OCI-LY7 (cell line): Measurements from ENCODE around the gene TSNAX. TPM values are rescaled to one million over a fixed set of nuclear protein-coding genes. Genes with fewer than 3 reads are reported as not detected.

ENCODE experiments used
- BruUV-seq: library from RNA; stranded (reverse); fragments of 400-500 nt; replicated peaks from 2 replicates; lab custom pipeline; 2021; lab: Mats Ljungman, UMichigan
- CTCF ChIA-PET: fragments of 300-600 bp; sonication (Branson Sonifier 250); formaldehyde crosslinking; loops from one replicate; lab custom pipeline; 2022; ENCODE audit warnings: antibody characterized with exemption; ENCODE audit not compliant: unreplicated experiment; lab: Charles Lee
- POLR2A ChIA-PET: fragments of 300-600 bp; sonication (Branson Sonifier 250); formaldehyde crosslinking; loops from one replicate; lab custom pipeline; 2022; ENCODE audit warnings: antibody characterized with exemption; lab: Charles Lee
- DNase-seq: peaks from one replicate; pipeline ENCODE4 v3.0.0-alpha.2; 2015; ENCODE audit warnings: low spot score
- H2AFZ ChIP-seq: fragments of 200-600 bp; sonication (generic), shearing (Covaris generic); 2 replicates; pipeline ENCODE4 v1.6.1; 2014; ENCODE audit warnings: mild to moderate bottlenecking, antibody characterized with exemption, low read length, moderate library complexity
- H3K27ac ChIP-seq: fragments of 200-600 bp; sonication (generic); 2 replicates; pipeline ENCODE4 v1.5.1; 2014; ENCODE audit warnings: mixed run types, low read depth, mild to moderate bottlenecking, moderate library complexity, low read length, inconsistent platforms; ENCODE audit not compliant: poor library complexity, severe bottlenecking
- H3K36me3 ChIP-seq: fragments of 200-600 bp; sonication (generic); 2 replicates; pipeline ENCODE4 v1.6.1; 2014; ENCODE audit warnings: mild to moderate bottlenecking, antibody characterized with exemption, low read length, moderate library complexity, mixed read lengths; ENCODE audit not compliant: insufficient read depth
- H3K4me1 ChIP-seq: fragments of 200-600 bp; sonication (generic); 2 replicates; pipeline ENCODE4 v1.5.1; 2014; ENCODE audit warnings: mild to moderate bottlenecking, low read length; ENCODE audit not compliant: insufficient read depth, poor library complexity, severe bottlenecking
- H3K4me2 ChIP-seq: fragments of 200-600 bp; sonication (generic); 2 replicates; pipeline ENCODE4 v1.6.1; 2014; ENCODE audit warnings: mild to moderate bottlenecking, low read length
- H3K4me3 ChIP-seq: fragments of 200-600 bp; sonication (generic); 2 replicates; pipeline ENCODE4 v1.5.1; 2014; ENCODE audit warnings: mild to moderate bottlenecking, low read depth, low read length; ENCODE audit not compliant: poor library complexity, severe bottlenecking
- H3K79me2 ChIP-seq: fragments of 200-600 bp; sonication (generic); 2 replicates; pipeline ENCODE4 v1.6.1; 2016; ENCODE audit warnings: low read depth, mild to moderate bottlenecking, low read length, moderate library complexity, mixed read lengths; ENCODE audit not compliant: insufficient read depth
- H3K9me2 ChIP-seq: fragments of 200-600 bp; sonication (generic); 2 replicates; pipeline ENCODE4 v1.6.1; 2016; ENCODE audit warnings: mild to moderate bottlenecking, low read length, mixed read lengths; ENCODE audit not compliant: insufficient read depth
- H3K9me3 ChIP-seq: fragments of 200-600 bp; sonication (generic); 2 replicates; pipeline ENCODE4 v1.6.1; 2014; ENCODE audit warnings: mild to moderate bottlenecking, mixed run types, low read length, mixed read lengths
- H4K20me1 ChIP-seq: fragments of 200-600 bp; sonication (generic); 2 replicates; pipeline ENCODE4 v1.6.1; 2014; ENCODE audit warnings: mild to moderate bottlenecking, antibody characterized with exemption, low read length, moderate library complexity, mixed read lengths; ENCODE audit not compliant: insufficient read depth
- EZH2phosphoT487 ChIP-seq: fragments of 200-600 bp; sonication (generic); IDR thresholded peaks from 2 replicates; pipeline ENCODE4 v1.6.1; 2018; ENCODE audit warnings: low read depth, borderline replicate concordance, mild to moderate bottlenecking, mixed run types, antibody characterized with exemption, low read length, moderate library complexity, mixed read lengths
- intact Hi-C: fragments of 100-400 bp; cut with micrococcal nuclease; formaldehyde crosslinking; loops from one replicate; pipeline ENCODE4 v1.10.0; 2022; ENCODE audit not compliant: unreplicated experiment
- total RNA-seq, 2 experiments: library from RNA; depleted of rRNA in 1 of 2; stranded (reverse); fragments of >200 nt in 1 of 2; shearing (Covaris generic) in 1 of 2; gene quantifications; 2 replicates each; pipeline ENCODE4 v1.2.3, GENCODE V29; 2014 to 2022
- TF ChIP-seq, protein P1 (sequence below): fragments of 200-600 bp; sonication (generic); conservative IDR thresholded peaks from 2 replicates; pipeline ENCODE4 v1.5.1; 2014; ENCODE audit warnings: mild to moderate bottlenecking, antibody characterized with exemption, low read length, moderate library complexity, mixed read lengths

Gene TSNAX
- total RNA-seq, 2 experiments from 2014 or later: 17.8 to 31.3 TPM

DNA sequence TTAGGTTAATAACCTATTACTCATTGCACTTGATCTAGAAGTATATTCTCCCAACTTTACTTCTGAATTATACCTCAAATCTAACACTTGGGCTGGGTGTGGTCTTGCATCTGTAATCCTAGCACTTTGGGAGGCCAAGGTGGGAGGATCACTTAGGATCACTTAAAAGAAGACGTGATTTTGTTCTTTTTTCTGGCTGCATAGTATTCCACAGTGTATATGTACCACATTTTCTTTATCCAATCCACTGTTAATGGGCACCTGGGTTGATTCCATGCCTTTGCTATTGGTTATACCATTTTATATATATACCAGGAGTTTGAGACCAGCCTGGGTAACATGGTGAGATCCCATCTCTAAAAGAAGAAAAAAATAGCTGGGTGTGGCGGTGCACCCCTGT lies 48.5 kb upstream of the TSNAX start:
- POLR2A ChIA-PET: no interaction called here
- Histone ChIP-seq H3K4me1 (no peaks in the 10 kb centered on the region), H2AFZ (no peak overlapping the region), H4K20me1 (no peaks in the 10 kb centered on the region), H3K79me2 (no peaks in the 10 kb centered on the region), H3K9me3 (no peaks in the 10 kb centered on the region), H3K4me2 (no peak overlapping the region), H3K27ac (no peak overlapping the region), H3K4me3 (no peak overlapping the region), H3K9me2 (no peaks in the 10 kb centered on the region), H3K36me3 (no peaks in the 10 kb centered on the region)
- intact Hi-C loops: no loop called here
- BruUV-seq: no TSS peak
- TF ChIP-seq, protein P1, sequence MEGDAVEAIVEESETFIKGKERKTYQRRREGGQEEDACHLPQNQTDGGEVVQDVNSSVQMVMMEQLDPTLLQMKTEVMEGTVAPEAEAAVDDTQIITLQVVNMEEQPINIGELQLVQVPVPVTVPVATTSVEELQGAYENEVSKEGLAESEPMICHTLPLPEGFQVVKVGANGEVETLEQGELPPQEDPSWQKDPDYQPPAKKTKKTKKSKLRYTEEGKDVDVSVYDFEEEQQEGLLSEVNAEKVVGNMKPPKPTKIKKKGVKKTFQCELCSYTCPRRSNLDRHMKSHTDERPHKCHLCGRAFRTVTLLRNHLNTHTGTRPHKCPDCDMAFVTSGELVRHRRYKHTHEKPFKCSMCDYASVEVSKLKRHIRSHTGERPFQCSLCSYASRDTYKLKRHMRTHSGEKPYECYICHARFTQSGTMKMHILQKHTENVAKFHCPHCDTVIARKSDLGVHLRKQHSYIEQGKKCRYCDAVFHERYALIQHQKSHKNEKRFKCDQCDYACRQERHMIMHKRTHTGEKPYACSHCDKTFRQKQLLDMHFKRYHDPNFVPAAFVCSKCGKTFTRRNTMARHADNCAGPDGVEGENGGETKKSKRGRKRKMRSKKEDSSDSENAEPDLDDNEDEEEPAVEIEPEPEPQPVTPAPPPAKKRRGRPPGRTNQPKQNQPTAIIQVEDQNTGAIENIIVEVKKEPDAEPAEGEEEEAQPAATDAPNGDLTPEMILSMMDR: no peak
- no peak for TF ChIP-seq EZH2phosphoT487
- CTCF ChIA-PET: no interaction called here
- no peak for DNase-seq

DNA sequence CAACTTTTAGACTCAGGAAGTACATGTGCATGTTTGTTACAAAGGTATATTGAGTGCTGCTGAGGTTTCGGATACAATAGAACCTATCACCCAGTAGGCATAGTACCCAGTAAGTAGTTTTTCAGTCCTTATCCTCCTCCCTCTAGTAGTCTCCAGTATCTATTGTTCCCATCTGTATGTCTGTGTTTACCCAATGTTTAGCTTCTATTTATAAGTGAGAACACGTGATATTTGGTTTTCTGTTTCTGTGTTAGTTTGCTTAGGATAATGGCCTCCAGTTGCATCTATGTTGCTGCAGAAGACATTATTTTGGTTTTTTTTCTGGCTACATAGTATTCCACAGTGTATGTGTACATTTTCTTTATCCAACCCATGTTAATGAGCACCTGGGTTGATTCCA lies 47.2 kb upstream of the TSNAX start:
- intact Hi-C loops: no loop called here
- POLR2A ChIA-PET: no interaction called here
- CTCF ChIA-PET: no interaction called here
- BruUV-seq: no TSS peak
- Histone ChIP-seq H3K9me3 (no peaks in the 10 kb centered on the region), H3K79me2 (no peaks in the 10 kb centered on the region), H3K27ac (no peak overlapping the region), H3K4me3 (no peak overlapping the region), H2AFZ (no peak overlapping the region), H3K4me1 (no peaks in the 10 kb centered on the region), H4K20me1 (no peaks in the 10 kb centered on the region), H3K9me2 (no peaks in the 10 kb centered on the region), H3K4me2 (no peak overlapping the region), H3K36me3 (no peaks in the 10 kb centered on the region)
- no peak for DNase-seq
- TF ChIP-seq EZH2phosphoT487: no peak
- TF ChIP-seq, protein P1: no peak

DNA sequence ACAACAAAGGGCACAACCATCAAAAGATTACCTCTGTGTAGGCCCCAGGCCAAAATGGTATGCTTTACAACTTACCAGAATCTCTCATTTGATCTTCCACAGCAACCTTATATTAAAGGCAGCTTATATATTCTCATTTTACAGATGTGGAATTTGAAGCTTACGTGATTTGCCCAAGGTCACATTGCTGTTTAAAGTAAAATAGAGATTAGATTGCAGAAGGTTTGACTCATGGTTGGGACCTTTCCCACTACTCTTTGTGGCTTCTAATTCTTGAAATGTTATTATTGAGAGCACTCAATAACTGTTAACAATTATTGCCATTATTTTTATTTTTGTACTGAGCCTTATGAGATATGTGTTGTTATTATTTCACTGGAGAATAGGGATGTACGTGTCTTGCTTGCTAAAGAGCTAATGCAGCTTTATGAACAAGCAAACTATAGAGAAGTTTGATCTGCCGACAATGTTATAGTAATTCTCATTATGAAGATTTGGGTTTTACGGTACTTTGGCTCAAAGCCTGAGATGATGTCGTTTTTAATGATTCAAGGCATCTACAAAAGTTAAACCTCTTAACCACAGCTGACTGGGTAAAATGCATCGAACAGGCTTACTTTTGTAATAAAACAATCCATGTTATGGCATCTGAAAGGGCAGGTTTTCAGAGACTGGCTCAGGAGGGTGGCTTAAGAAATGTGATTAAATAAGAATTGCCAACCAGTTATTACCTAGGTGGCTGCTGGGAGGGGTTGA lies 43.3 kb upstream of the TSNAX start:
- POLR2A ChIA-PET: interaction anchor here (1.2 kb wide), 1 partner anchor 18 kb away, joined by 4 read pairs; no protein-coding TSS in a partner anchor

More for the DNA sequence above, 43.3 kb upstream of the TSNAX start:
- no peaks in the 10 kb centered on the region for H4K20me1 ChIP-seq
- intact Hi-C loops: no loop called here
- no peak overlapping the region for H3K27ac ChIP-seq
- CTCF ChIA-PET: no interaction called here
- no peak overlapping the region for H3K4me2 ChIP-seq
- no peak for DNase-seq
- no peak for TF ChIP-seq EZH2phosphoT487
- TF ChIP-seq, protein P1: no peak
- no peak overlapping the region for H3K4me3 ChIP-seq
- no peaks in the 10 kb centered on the region for H3K9me3 ChIP-seq
- no peaks in the 10 kb centered on the region for H3K36me3 ChIP-seq
- BruUV-seq: no TSS peak
- H3K79me2 ChIP-seq: no peaks in the 10 kb centered on the region
- no peaks in the 10 kb centered on the region; the same call in 1 of the 2 replicates for H3K9me2 ChIP-seq
- no peaks in the 10 kb centered on the region for H3K4me1 ChIP-seq
- no peak overlapping the region for H2AFZ ChIP-seq
